ENCODE measurements around the gene SPATS2L. TPM values are rescaled to one million over a fixed set of nuclear protein-coding genes. Genes with fewer than 3 reads are reported as not detected.

The SPATS2L gene
- total RNA-seq, 1 donor from 2014 or later, result 92.7 TPM

DNA sequence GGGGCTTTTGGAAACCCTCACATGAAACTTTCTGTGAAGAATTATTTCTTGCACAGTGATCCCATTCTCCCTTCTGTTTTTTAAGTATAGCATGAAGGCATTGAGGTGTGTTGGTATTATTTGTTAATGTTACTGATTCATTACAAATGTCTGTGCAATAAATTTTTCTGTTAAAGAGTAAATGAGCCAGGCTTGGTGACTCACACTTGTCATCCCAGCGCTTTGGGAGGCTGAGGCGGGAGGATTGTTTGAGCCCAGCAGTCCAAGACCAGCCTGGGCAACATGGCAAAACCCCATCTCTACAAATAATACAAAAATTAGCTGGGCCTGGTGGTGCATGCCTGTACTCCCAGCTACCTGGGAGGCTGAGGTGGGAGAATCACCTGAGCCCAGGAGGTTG is 115.6 kb downstream of the SPATS2L start:
- ATAC-seq, result no peak
- intact Hi-C loops (cut with DNase I), result no loop called here
- no peak for TF ChIP-seq CTCF (IDR thresholded peaks at IDR 0.05)
- no peaks in the 10 kb centered on the region for H3K9me3 ChIP-seq
- no peak overlapping the region for H3K4me3 ChIP-seq
- peaks cover 50% of the 10 kb centered on the region for H3K36me3 ChIP-seq
- no peak overlapping the region for H3K27ac ChIP-seq
- DNase-seq, result no peak
- H3K4me1 ChIP-seq, result no peaks in the 10 kb centered on the region
- no peaks in the 10 kb centered on the region for H3K27me3 ChIP-seq

DNA sequence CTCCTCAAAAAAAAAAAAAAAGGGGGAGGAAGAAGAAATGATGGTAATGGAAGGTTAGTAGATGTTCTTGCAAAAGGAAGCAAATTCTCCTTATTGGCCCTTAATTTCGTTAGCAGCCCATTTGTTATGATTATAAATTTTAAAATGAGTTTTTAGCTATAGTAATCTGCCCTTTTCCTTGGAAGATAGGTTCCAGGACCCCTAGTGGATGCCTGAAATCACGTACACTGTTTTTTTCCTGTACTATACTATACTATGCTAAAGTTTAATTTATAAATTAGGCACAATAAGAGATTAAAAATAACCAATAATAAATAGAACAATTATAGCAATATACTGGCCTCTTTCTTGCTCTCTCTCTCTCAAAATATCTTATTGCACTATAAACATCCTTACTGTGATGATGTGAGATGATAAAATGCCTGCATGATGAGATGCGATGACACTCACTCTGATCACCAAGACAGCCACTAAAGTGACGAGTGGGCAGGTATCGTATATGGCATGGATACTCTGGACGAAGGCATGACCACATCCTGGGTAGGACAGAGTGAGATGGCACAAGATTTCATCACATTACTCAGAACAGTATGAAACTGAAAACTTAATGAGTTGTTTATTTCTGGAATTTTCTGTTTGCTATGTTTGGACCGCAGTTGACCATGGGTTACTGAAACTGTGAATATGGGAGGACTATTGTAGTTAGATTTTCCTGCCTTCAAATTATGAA is 116.2 kb downstream of the SPATS2L start:
- Histone ChIP-seq H3K4me3 (no peak overlapping the region), H3K27ac (no peak overlapping the region), H3K27me3 (no peaks in the 10 kb centered on the region), H3K4me1 (no peaks in the 10 kb centered on the region), H3K9me3 (no peaks in the 10 kb centered on the region), H3K36me3 (peaks cover 46% of the 10 kb centered on the region)
- TF ChIP-seq CTCF (IDR thresholded peaks at IDR 0.05), result no peak
- DNase-seq, result no peak
- intact Hi-C loops (cut with DNase I), result no loop called here
- ATAC-seq, result no peak

GRCh38 chr2:200423541-200423940 is 117.0 kb downstream of the SPATS2L start:
- no peaks in the 10 kb centered on the region for H3K4me1 ChIP-seq
- H3K4me3 ChIP-seq, result no peak overlapping the region
- intact Hi-C loops (cut with DNase I), result no loop called here
- DNase-seq, result no peak
- TF ChIP-seq CTCF (IDR thresholded peaks at IDR 0.05), result no peak
- H3K27ac ChIP-seq, result no peak overlapping the region
- ATAC-seq, result no peak
- H3K9me3 ChIP-seq, result no peaks in the 10 kb centered on the region
- H3K36me3 ChIP-seq, result peaks cover 46% of the 10 kb centered on the region
- no peaks in the 10 kb centered on the region for H3K27me3 ChIP-seq

DNA sequence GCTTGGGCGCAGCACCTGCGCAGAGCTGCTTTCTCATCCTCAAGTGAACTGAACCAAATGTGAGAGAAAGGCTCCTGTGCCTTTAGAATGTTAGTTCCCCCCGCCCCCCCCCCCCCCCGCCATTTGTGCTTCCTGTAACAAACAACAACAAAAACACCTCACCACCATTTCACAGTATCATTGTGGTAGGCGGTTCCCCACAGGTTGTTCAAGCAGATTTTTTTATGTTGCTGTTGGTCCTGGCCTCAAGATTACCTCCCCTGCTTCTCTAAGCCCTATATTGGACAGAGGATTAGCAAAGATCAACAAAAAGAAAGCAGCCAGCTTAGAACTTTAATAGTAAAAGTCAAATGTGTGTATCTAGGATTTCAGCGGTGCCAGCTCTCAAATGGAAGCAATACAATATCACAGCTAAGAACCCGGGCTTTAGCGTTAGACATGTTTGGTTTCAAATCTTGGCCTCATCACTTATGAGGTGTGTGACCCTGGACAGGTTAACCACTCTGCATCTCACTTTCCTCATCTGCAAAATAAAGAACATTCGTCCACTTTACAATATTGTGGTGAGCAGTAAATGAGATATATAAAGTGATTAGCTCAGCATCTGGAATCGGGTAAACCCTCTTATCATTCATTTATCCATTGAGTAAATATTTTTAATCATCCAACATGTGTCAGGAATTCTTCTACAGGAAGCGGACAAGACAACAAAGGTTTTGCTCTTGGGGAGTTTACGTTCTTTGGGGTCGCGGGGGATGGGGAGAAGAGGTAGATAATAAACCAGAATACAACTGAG is 118.7 kb downstream of the SPATS2L start:
- Histone ChIP-seq H3K4me1 (no peaks in the 10 kb centered on the region), H3K27me3 (no peaks in the 10 kb centered on the region), H3K9me3 (no peaks in the 10 kb centered on the region), H3K36me3 (peaks cover 33% of the 10 kb centered on the region), H3K4me3 (no peak overlapping the region), H3K27ac (no peak overlapping the region)
- ATAC-seq (no peak), DNase-seq (no peak)
- intact Hi-C loops (cut with DNase I), result no loop called here
- TF ChIP-seq CTCF (IDR thresholded peaks at IDR 0.05), result no peak

DNA sequence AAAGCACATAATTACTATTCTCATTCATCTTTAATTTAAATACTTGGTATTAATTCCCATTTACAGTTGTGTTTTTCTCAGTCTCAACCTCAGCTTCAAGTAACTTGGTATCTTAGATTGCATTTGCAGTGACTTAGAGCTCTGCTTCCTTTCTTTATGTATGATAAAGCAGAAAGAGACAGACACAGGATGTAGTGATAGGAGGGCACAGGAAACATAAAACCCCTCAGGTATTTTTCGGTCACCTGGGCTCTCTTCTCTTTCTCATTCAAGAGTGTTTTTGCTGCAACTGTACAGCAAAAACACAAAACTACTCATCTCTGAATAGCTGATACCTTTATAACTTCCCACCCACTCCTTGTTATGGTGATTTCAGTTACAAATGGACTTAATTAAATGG is 120.3 kb downstream of the SPATS2L start:
- no peak for TF ChIP-seq CTCF (IDR thresholded peaks at IDR 0.05)

More for the DNA sequence above, 120.3 kb downstream of the SPATS2L start:
- H3K27me3 ChIP-seq, result no peaks in the 10 kb centered on the region
- no peak overlapping the region for H3K27ac ChIP-seq
- intact Hi-C loops (cut with DNase I), result no loop called here
- peaks cover 18% of the 10 kb centered on the region for H3K36me3 ChIP-seq
- H3K4me1 ChIP-seq, result no peaks in the 10 kb centered on the region
- ATAC-seq (no peak), DNase-seq (no peak)
- no peaks in the 10 kb centered on the region for H3K9me3 ChIP-seq
- no peak overlapping the region for H3K4me3 ChIP-seq
